SK-N-SH treated with all-trans-retinoic acid at 6 μM for 48 hours (cell line): ENCODE measurements around the gene RNU2-1.
"Not testable (repeated sequence)": the region's sequence is repeated elsewhere in the genome, so short reads cannot be mapped to it uniquely, and the experiment has no call there.

Source experiments
- ATAC-seq: fragments of 200-7000 bp; cut with Tn5 transposase; 3 replicates; pipeline ENCODE4 v1.9.1; 2020; ENCODE audit warnings: mild to moderate bottlenecking, moderate library complexity
- OSR1 ChIP-seq: fragments of 250-450 bp; sonication (Bioruptor Pico); IDR thresholded peaks from 2 replicates; pipeline ENCODE4 v1.8.0; 2022; ENCODE audit warnings: moderate library complexity, mild to moderate bottlenecking, inconsistent platforms
- SNAI2 ChIP-seq: fragments of 250-450 bp; sonication (Bioruptor Pico); IDR thresholded peaks from 2 replicates; pipeline ENCODE4 v1.5.0; 2020; ENCODE audit warnings: mild to moderate bottlenecking, moderate library complexity
- TF ChIP-seq, protein P1 (sequence below): fragments of 250-450 bp; sonication (Bioruptor Pico); IDR thresholded peaks from 2 replicates; pipeline ENCODE4 v1.8.0; 2020; ENCODE audit warnings: mild to moderate bottlenecking, moderate library complexity, borderline replicate concordance

RNU2-1 gene

DNA sequence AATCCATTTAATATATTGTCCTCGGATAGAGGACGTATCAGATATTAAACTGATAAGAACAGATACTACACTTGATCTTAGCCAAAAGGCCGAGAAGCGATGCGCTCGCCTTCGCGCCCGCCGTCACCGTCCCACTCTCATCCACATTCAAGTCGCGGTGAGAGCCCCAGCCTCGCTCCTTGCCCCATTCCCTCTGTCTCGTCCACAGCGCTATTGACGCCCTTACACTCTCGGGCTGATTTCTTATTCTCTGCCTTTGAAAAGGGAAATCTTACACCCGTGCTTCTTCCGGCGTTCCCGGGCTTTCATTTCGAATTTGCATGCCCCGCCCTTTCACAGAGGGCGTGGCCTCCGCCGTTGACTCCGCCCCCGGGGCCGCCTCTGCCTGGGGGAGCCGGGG is at the start of gene RNU2-1:
Gene RNU2-1, minus strand, starts transcription at position 101 of the 400 bp plus-strand sequence.
- not testable (repeated sequence) for ATAC-seq

DNA sequence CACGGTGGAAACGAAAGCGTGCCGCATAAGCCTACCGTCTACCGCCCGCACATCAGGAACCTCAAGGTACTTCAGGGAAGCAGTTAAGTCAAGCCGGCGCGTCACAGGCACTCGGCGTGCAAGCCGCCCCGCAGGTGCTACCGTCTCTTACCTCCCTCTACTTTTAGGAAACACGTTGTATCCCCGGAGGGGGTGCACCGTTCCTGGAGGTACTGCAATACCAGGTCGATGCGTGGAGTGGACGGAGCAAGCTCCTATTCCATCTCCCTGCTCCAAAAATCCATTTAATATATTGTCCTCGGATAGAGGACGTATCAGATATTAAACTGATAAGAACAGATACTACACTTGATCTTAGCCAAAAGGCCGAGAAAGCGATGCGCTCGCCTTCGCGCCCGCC is 39.1 kb upstream of the RNU2-1 start:
- ATAC-seq, result peak; percentile 40; the same call in 2 of the 3 replicates

DNA sequence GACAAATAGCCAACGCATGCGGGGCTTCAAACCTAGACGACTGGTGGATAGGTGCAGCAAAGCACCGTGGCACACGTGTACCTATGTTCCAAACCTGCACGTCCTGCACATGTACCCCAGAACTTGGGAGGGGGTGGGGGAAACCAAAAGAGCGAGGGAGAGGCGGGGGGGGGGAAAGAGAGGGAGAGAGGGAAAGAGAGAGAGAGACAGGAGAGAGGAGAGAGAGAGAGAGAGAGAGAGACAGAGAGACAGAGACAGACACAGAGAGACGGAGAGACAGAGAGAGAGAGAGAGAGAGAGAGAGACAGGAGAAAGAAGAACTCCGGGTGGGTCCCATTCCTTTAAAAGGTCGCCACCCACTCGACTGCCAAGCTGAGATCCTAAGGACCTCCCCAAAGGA is 38.7 kb upstream of the RNU2-1 start:
- ATAC-seq, result not testable (repeated sequence)

DNA sequence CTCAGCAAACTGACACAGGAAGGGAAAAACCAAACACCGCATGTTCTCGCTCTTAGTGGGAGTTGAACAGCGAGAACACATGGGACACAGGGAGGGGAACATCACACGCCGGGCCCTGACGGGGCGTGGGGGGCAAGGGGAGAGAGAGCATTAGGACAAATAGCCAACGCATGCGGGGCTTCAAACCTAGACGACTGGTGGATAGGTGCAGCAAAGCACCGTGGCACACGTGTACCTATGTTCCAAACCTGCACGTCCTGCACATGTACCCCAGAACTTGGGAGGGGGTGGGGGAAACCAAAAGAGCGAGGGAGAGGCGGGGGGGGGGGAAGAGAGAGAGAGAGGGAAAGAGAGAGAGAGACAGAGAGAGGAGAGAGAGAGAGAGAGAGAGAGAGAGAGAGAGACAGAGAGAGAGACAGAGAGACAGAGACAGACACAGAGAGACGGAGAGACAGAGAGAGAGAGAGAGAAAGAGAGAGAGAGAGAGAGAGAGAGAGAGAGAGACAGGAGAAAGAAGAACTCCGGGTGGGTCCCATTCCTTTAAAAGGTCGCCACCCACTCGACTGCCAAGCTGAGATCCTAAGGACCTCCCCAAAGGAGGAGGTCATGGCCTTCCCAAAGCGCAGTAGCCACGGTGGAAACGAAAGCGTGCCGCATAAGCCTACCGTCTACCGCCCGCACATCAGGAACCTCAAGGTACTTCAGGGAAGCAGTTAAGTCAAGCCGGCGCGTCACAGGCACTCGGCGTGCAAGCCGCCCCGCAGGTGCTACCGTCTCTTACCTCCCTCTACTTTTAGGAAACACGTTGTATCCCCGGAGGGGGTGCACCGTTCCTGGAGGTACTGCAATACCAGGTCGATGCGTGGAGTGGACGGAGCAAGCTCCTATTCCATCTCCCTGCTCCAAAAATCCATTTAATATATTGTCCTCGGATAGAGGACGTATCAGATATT is 37.1 kb upstream of the RNU2-1 start:
- peak; percentile 40; the same call in 2 of the 3 replicates for ATAC-seq

DNA sequence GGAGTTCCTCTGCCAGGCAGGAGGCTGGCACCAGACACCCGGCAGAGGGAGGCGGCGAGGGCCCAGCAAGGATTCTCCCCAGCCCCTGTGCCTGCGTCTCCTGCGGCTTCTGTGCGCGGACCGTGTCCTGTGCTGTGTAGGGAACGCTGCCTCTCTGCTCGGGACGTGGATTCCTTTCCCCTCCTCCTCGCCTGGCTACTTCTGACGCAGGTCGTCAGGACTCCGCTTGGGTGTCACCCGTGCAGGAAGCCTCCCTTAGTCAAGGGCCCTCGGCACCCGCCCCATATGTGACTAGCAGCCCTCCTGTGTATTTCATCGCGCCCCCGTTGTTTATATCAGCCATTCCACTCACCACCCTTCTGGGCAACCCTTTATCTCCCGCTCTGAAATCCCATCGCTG is 12.7 kb upstream of the RNU2-1 start:
- ATAC-seq, result not testable (repeated sequence)

DNA sequence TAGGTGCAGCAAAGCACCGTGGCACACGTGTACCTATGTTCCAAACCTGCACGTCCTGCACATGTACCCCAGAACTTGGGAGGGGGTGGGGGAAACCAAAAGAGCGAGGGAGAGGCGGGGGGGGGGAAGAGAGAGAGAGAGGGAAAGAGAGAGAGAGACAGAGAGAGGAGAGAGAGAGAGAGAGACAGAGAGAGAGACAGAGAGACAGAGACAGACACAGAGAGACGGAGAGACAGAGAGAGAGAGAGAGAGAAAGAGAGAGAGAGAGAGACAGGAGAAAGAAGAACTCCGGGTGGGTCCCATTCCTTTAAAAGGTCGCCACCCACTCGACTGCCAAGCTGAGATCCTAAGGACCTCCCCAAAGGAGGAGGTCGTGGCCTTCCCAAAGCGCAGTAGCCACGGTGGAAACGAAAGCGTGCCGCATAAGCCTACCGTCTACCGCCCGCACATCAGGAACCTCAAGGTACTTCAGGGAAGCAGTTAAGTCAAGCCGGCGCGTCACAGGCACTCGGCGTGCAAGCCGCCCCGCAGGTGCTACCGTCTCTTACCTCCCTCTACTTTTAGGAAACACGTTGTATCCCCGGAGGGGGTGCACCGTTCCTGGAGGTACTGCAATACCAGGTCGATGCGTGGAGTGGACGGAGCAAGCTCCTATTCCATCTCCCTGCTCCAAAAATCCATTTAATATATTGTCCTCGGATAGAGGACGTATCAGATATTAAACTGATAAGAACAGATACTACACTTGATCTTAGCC is 7.0 kb upstream of the RNU2-1 start:
- peak; percentile 58 for ATAC-seq

DNA sequence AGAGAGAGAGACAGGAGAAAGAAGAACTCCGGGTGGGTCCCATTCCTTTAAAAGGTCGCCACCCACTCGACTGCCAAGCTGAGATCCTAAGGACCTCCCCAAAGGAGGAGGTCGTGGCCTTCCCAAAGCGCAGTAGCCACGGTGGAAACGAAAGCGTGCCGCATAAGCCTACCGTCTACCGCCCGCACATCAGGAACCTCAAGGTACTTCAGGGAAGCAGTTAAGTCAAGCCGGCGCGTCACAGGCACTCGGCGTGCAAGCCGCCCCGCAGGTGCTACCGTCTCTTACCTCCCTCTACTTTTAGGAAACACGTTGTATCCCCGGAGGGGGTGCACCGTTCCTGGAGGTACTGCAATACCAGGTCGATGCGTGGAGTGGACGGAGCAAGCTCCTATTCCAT is 5.8 kb upstream of the RNU2-1 start:
- peak; percentile 43 for ATAC-seq

DNA sequence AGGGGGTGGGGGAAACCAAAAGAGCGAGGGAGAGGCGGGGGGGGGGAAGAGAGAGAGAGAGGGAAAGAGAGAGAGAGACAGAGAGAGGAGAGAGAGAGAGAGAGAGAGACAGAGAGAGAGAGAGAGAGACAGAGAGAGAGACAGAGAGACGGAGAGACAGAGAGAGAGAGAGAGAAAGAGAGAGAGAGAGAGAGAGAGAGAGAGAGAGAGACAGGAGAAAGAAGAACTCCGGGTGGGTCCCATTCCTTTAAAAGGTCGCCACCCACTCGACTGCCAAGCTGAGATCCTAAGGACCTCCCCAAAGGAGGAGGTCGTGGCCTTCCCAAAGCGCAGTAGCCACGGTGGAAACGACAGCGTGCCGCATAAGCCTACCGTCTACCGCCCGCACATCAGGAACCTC is 514 bp downstream of the RNU2-1 start:
- not testable (repeated sequence) for ATAC-seq

DNA sequence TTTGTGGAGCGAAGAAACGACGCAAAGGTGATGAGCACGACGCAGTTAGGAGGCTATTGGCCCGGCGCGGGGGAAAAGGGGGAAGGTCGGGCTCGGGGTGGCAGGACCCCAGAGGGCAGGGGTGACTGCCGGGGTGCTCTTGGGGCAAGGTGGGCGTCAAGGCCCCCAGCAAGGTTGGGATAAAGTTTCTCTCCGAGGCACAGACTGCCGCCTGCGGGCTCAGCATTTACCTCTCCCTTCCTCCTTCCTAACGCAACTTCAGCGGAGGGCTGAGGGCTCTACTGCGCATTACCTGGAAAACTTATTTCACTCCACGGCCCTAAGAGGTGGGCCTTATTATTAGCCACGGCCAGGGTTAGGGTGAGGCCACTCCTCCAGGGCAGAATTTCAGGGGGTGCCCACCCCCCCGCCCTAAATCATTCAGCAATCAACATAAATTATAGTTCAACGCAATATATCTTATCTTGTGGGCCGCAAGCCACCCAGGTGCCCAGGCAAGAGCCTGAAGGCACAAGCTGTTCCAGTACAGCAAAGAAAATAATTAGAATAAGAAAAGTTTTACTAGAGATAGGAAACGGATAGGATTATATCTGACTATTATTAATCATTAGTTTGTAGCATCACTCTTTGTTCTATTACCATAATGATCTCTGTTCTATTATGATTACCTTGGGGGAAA is 1.6 kb downstream of the RNU2-1 start:
- not testable (repeated sequence) for ATAC-seq

DNA sequence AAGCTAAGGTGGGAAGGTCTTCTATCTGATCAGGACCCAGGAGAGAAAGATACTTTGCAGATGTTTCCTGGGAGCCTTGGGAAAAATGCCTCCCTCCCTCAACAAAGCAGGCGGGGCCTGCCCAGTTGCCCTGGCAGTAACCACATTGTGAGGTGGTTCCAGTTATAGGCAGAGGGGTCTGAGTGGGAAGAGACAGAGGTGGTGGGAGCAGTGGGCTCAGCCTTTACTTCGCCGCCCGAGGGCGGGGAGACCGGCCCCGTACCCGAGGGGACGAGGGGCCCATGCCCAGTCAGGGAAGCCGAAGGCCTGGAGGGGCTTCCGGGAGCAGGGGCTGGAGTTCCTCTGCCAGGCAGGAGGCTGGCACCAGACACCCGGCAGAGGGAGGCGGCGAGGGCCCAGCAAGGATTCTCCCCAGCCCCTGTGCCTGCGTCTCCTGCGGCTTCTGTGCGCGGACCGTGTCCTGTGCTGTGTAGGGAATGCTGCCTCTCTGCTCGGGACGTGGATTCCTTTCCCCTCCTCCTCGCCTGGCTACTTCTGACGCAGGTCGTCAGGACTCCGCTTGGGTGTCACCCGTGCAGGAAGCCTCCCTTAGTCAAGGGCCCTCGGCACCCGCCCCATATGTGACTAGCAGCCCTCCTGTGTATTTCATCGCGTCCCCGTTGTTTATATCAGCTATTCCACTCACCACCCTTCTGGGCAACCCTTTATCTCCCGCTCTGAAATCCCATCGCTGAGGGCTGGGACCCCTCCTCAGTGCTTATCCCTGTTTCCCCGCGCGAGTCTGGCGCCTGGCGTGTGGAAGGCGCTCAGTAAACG is 2.4 kb downstream of the RNU2-1 start:
- not testable (repeated sequence) for ATAC-seq

DNA sequence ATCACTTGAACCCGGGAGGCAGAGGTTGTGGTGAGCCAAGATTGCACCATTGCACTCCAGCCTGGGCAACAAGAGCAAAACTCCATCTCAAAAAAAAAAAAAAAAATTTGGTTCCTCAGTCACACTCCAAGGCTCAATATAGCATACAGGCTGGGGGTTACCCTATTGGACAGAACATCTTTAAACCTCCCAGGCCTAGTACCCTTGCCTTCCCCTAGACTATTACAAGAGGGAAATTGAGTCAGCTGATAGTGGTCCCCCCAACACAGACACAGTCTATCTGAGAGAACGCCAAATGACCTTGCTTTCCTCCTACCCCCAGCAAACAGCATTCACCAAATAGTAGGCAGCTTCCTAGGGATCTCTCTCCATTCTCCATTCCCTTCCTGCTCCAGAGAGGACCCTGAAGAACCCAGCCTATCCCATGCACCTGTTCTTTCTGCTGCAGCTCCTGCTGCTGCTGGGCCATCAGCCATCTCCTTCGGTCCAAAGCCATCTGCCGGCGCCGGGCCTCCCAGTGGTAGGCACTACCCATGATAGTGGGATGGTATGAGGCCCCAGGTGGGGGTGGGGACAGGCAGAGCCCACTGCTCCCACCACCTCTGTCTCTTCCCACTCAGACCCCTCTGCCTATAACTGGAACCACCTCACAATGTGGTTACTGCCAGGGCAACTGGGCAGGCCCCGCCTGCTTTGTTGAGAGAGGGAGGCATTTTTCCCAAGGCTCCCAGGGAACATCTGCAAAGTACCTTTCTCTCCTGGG is 5.6 kb downstream of the RNU2-1 start, which contains the start of gene CCDC200:
Gene CCDC200, minus strand, starts transcription at position 604 of the 763 bp plus-strand sequence. Its CDS starts 69 bp downstream, at position 535.
- not testable (repeated sequence) for ATAC-seq

DNA sequence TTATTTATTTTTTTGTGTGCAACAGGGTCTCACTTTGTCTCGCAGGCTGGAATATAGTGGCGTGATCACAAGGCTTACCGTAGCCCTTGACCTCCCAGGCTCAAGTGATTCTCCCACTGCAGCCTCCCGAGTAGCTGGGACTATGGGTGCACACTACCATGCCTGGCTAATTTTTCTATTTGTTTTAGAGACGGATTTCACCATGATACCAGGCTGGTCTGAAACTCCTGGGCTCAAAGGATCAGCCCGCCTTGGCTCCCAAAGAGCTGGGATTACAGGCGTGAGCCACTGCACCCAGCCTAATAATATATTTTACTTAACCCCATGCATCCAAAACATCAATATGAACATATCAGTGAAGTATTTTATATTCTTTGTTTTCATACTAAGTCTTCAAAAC is 7.4 kb downstream of the RNU2-1 start:
- ATAC-seq, result no peak
- no peak for TF ChIP-seq OSR1 (CRISPR knock-in tag)
- no peak for TF ChIP-seq SNAI2 (CRISPR knock-in tag)
- TF ChIP-seq, protein P1, sequence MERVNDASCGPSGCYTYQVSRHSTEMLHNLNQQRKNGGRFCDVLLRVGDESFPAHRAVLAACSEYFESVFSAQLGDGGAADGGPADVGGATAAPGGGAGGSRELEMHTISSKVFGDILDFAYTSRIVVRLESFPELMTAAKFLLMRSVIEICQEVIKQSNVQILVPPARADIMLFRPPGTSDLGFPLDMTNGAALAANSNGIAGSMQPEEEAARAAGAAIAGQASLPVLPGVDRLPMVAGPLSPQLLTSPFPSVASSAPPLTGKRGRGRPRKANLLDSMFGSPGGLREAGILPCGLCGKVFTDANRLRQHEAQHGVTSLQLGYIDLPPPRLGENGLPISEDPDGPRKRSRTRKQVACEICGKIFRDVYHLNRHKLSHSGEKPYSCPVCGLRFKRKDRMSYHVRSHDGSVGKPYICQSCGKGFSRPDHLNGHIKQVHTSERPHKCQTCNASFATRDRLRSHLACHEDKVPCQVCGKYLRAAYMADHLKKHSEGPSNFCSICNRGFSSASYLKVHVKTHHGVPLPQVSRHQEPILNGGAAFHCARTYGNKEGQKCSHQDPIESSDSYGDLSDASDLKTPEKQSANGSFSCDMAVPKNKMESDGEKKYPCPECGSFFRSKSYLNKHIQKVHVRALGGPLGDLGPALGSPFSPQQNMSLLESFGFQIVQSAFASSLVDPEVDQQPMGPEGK, result no peak
